MCF 10A (cell line): ENCODE measurements around the gene TMEM121. TPM values are rescaled to one million over a fixed set of nuclear protein-coding genes. Genes with fewer than 3 reads are reported as not detected.

ENCODE experiments used
- Bru-seq: library from RNA; stranded (reverse); fragments of 400-500 nt; gene quantifications from one replicate; lab custom pipeline; 2021; lab: Mats Ljungman, UMichigan
- BruChase-seq, 2 experiments: library from RNA; stranded (reverse); fragments of 400-500 nt; gene quantifications; one replicate each; lab custom pipeline; 2021; lab: Mats Ljungman, UMichigan
- BruUV-seq: library from RNA; stranded (reverse); fragments of 400-500 nt; replicated peaks from 2 replicates; lab custom pipeline; 2021; lab: Mats Ljungman, UMichigan
- CTCF ChIA-PET: fragments of 300-600 bp; sonication (Branson Sonifier 250); formaldehyde crosslinking; extraction: SDS; loops from one replicate; lab custom pipeline; 2021; ENCODE audit warnings: antibody characterized with exemption, inconsistent platforms; lab: Yijun Ruan, JAX
- POLR2A ChIA-PET: fragments of 300-600, 350-650 bp; sonication (Branson Sonifier 250); formaldehyde crosslinking; extraction: SDS; loops from one replicate; lab custom pipeline; 2020; ENCODE audit warnings: antibody characterized with exemption, inconsistent platforms; lab: Yijun Ruan, JAX
- DNase-seq: peaks from one replicate; pipeline ENCODE4 v3.0.0-alpha.2; 2018; ENCODE audit not compliant: unreplicated experiment
- H3K27ac Mint-ChIP-seq: one replicate; pipeline ENCODE4 v1.8.0; 2022; ENCODE audit warnings: mild to moderate bottlenecking, low read depth, mixed read lengths; ENCODE audit not compliant: unreplicated experiment
- H3K27me3 Mint-ChIP-seq: one replicate; pipeline ENCODE4 v1.8.0; 2022; ENCODE audit warnings: mixed read lengths; ENCODE audit not compliant: insufficient read depth, unreplicated experiment
- H3K36me3 Mint-ChIP-seq: one replicate; pipeline ENCODE4 v1.8.0; 2022; ENCODE audit warnings: mild to moderate bottlenecking, moderate library complexity, mixed read lengths; ENCODE audit not compliant: insufficient read depth, unreplicated experiment
- H3K4me1 Mint-ChIP-seq: one replicate; pipeline ENCODE4 v1.8.0; 2022; ENCODE audit warnings: mixed read lengths; ENCODE audit not compliant: insufficient read depth, unreplicated experiment
- H3K4me3 Mint-ChIP-seq: one replicate; pipeline ENCODE4 v1.8.0; 2022; ENCODE audit warnings: mild to moderate bottlenecking, moderate library complexity, mixed read lengths; ENCODE audit not compliant: unreplicated experiment
- H3K9me3 Mint-ChIP-seq: one replicate; pipeline ENCODE4 v1.8.0; 2022; ENCODE audit warnings: mixed read lengths; ENCODE audit not compliant: unreplicated experiment
- intact Hi-C: fragments of 100-400 bp; cut with micrococcal nuclease; formaldehyde crosslinking; loops from 2 replicates; pipeline ENCODE4 v1.14.1; 2022
- long read RNA-seq: library from polyadenylated mRNA; stranded (forward); transcript quantifications from one replicate; pipeline ENCODE4 v2.0.0, GENCODE V29; 2022
- total RNA-seq: library from RNA; stranded (reverse); gene quantifications from 2 replicates; pipeline ENCODE4 v1.2.3, GENCODE V29; 2022
- TF ChIP-seq, protein P1 (sequence below): fragments of 200-600 bp; IDR thresholded peaks from one replicate; pipeline ENCODE4 v1.8.0; 2022; ENCODE audit warnings: antibody characterized with exemption, mild to moderate bottlenecking; ENCODE audit not compliant: unreplicated experiment

TMEM121 gene
- total RNA-seq, result 0.34 and 0.68 TPM in 2 replicates
- percentile 14 among the genes with signal in this experiment for Bru-seq, nascent RNA
- BruChase-seq, experiment 1, labeled RNA remaining after a 6-hour chase, result percentile 13 among the genes with signal in this experiment
- BruChase-seq, experiment 2, labeled RNA remaining after a 2-hour chase, result percentile 13 among the genes with signal in this experiment
- long read RNA-seq, result 0 reads

DNA sequence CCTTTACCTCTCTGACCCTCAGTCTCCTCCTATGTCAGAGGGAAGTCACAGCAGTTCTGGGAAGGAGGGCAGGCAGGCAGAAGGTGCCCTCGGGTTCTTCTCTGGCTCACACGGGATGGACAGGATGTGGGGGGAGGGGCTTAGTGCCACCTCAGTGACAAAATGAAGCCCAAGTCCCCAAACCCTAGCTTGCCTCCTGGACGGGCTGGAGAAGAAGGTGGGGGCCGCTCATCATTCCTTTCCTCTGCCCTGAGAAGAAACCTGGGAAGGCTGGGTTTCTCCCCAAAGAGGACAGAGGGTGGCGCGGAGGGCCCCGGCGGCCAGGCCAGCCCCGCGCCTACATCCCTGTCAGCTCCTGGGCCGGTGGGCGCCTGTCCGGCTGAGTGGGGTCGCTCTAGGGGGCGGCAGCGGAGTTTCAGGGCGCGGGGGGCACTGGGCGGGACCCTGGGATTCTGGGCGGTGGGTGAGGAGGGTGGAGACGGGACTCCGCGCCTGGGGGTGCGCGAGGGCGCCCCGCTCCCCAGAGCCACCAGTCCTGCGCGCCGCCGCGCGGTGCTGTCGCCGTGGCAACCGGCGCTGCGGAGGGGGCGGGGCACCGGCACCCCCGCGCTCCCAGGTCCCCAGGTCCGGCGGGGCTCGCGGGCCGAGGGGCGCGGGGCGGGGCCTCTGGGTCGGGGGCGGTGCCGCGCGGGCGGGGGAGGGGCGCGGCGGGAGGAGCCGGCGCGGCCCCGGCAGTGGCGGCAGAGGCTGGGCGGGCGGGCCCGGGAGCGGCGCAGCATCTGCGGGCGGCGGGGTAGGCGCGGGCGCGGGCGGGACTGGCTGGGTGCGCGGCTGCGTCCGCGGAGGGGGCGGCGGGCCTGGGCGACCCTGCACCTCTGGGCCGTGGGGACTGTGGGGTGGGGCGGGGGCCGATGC lies at the start of gene TMEM121:
Gene TMEM121 (plus strand): TSS at position 723 of the 915 bp plus-strand sequence. CDS start 2,252 bp downstream, outside the sequence.
- H3K36me3 Mint-ChIP-seq, result no peaks in the 10 kb centered on the region
- no peaks in the 10 kb centered on the region for H3K4me1 Mint-ChIP-seq
- intact Hi-C loops, result loop anchor here (5.0 kb wide), 1 partner anchor 154 kb away; no protein-coding TSS in a partner anchor
- DNase-seq, result no peak
- H3K27me3 Mint-ChIP-seq, result no peaks in the 10 kb centered on the region
- TF ChIP-seq, protein P1, sequence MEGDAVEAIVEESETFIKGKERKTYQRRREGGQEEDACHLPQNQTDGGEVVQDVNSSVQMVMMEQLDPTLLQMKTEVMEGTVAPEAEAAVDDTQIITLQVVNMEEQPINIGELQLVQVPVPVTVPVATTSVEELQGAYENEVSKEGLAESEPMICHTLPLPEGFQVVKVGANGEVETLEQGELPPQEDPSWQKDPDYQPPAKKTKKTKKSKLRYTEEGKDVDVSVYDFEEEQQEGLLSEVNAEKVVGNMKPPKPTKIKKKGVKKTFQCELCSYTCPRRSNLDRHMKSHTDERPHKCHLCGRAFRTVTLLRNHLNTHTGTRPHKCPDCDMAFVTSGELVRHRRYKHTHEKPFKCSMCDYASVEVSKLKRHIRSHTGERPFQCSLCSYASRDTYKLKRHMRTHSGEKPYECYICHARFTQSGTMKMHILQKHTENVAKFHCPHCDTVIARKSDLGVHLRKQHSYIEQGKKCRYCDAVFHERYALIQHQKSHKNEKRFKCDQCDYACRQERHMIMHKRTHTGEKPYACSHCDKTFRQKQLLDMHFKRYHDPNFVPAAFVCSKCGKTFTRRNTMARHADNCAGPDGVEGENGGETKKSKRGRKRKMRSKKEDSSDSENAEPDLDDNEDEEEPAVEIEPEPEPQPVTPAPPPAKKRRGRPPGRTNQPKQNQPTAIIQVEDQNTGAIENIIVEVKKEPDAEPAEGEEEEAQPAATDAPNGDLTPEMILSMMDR, result no peak
- no peak within 1 kb of the TSS for H3K27ac Mint-ChIP-seq
- ChIA-PET POLR2A (interaction anchor here (0.9 kb wide), 1 partner anchor 225 kb away, joined by 3 read pairs; no protein-coding TSS in a partner anchor), CTCF (interaction anchor here (1.0 to 1.2 kb wide), 2 partner anchors 12 to 45 kb away, joined by 3 to 5 read pairs; no protein-coding TSS in a partner anchor)
- H3K9me3 Mint-ChIP-seq, result no peaks in the 10 kb centered on the region
- H3K4me3 Mint-ChIP-seq, result peak within 1 kb of the TSS; percentile 65
- BruUV-seq, result no TSS peak

DNA sequence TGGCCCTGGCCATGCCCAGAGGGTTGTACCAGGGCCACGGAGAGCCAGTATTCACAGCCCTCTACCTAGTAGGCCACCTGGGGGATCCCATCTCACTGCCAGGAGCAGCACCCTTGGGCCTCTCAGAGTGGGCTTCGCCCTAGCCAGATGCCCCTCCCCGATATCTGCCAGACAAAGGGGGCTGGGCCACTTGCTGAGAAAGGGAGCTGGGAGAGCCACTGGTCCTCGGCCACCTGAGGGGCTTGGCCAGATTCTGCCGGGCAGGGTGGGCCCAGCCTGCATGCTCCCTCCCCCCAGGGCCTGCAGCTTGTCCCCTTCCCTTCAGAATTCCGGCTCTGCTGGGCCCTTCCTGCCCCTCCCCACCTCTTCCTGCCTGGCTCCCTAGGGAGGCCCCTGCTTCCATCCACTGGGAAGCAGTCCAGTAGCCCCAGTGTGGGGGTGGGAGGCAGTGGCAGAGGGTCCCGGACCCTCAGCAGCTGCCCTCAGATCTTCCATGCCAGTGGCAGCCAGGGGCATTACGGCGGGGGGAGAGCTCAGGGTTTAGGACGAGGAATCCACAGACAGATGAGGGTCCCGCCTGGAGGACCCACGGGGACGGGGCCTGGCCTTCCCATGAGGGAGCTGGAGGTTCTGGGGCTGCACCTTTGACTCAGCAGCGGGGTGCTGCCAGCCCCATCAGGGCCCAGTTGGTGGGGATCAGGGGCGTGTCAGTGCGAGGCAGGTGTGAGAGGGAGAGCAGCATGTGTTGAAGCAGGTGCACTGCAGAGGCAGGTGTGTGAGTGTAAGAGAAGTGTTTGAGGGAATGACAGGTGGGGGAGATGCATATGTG lies 49.3 kb upstream of the TMEM121 start:
- H3K27me3 Mint-ChIP-seq, result no peaks in the 10 kb centered on the region
- peaks cover 17% of the 10 kb centered on the region for H3K4me1 Mint-ChIP-seq
- peaks cover 8% of the 10 kb centered on the region for H3K36me3 Mint-ChIP-seq
- H3K4me3 Mint-ChIP-seq, result peak overlapping the region; percentile 64
- ChIA-PET CTCF (interaction anchor here (0.7 to 1.3 kb wide), 4 partner anchors 13 to 184 kb away, joined by 3 to 6 read pairs (median 4); no protein-coding TSS in a partner anchor), POLR2A (interaction anchor here (1.1 kb wide), 1 partner anchor 42 kb away, joined by 3 read pairs; no protein-coding TSS in a partner anchor)
- DNase-seq, result no peak
- no TSS peak for BruUV-seq
- TF ChIP-seq, protein P1, result no peak
- H3K27ac Mint-ChIP-seq, result no peak overlapping the region
- H3K9me3 Mint-ChIP-seq, result no peaks in the 10 kb centered on the region
- intact Hi-C loops, result no loop called here

DNA sequence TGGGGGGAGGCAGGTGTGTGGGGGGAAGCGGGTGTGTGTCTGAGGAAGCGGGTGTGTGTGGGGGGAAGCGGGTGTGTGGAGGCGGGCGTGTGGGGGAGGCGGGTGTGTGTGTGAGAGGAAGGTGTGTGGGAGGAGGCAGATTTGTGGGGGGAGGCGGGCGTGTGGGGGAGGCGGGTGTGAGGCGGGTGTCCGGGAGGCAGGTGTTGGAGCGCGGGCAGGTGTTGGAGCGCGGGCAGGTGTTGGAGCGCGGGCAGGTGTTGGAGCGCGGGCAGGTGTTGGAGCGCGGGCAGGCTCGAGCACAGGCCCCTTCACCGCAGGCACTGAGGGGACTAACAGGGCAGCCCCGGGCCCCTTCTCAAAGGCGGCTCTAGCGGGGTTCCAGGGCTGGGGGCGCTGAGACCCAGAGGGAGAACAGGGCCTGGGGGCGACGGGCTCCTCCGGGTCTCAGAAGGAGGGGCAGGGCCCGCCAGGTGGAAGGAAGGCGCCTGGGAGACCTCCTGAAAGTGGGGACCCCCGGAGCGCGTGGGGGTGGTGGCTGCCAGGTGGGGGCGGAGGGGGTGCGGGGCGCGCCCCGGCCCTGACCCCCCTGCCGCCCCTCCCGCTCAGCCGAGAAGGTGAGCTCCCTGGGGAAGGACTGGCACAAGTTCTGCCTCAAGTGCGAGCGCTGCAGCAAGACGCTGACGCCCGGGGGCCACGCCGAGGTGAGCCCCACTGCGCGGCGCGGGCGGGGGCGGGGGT lies 48.6 kb upstream of the TMEM121 start:
- H3K4me1 Mint-ChIP-seq, result peaks cover 18% of the 10 kb centered on the region
- H3K27ac Mint-ChIP-seq, result no peak overlapping the region
- TF ChIP-seq, protein P1, result no peak

More for the DNA sequence above, 48.6 kb upstream of the TMEM121 start:
- no peaks in the 10 kb centered on the region for H3K27me3 Mint-ChIP-seq
- intact Hi-C loops, result no loop called here
- BruUV-seq, result no TSS peak
- peaks cover 12% of the 10 kb centered on the region for H3K36me3 Mint-ChIP-seq
- no peak for DNase-seq
- H3K4me3 Mint-ChIP-seq, result no peak overlapping the region
- ChIA-PET POLR2A (no interaction called here), CTCF (interaction anchor here (0.7 to 1.2 kb wide), 2 partner anchors 12 to 184 kb away, joined by 3 read pairs; no protein-coding TSS in a partner anchor)
- no peaks in the 10 kb centered on the region for H3K9me3 Mint-ChIP-seq
